H1 (cell line): ENCODE data around the gene ZNF469. TPM values are rescaled to one million over a fixed set of nuclear protein-coding genes. Genes with fewer than 3 reads are reported as not detected.

Experiments used
- CTCF ChIA-PET: fragments of 300-600 bp; sonication (Branson Sonifier 250); formaldehyde crosslinking; loops from one replicate; lab custom pipeline; 2021; ENCODE audit not compliant: partially characterized antibody; lab: Charles Lee
- POLR2A ChIA-PET: fragments of 300-600 bp; sonication (Branson Sonifier 250); formaldehyde crosslinking; loops from one replicate; lab custom pipeline; 2021; ENCODE audit warnings: inconsistent platforms; ENCODE audit not compliant: partially characterized antibody; lab: Charles Lee
- DNase-seq, 2 experiments: peaks; one replicate each; pipeline versions ENCODE4 v3.0.0 to v3.0.0-alpha.2; 2010 to 2022; ENCODE audit warnings: low spot score in 2 of 2, low read depth in 1 of 2, mixed read lengths in 1 of 2
- FAIRE-seq: peaks from 2 replicates; lab custom pipeline; 2011; peaks lifted over from hg19 to GRCh38; lab: Jason Lieb, UNC
- H2AFZ ChIP-seq: 2 replicates; pipeline ENCODE4 v1.8.1; 2012; ENCODE audit warnings: low read length, inconsistent platforms
- H2AK5ac ChIP-seq: 2 replicates; pipeline ENCODE4 v1.6.1; 2013; ENCODE audit warnings: low read depth, low read length
- H2BK120ac ChIP-seq: replicated peaks from 2 replicates; pipeline ENCODE3; 2013; ENCODE audit warnings: low read depth, low read length, inconsistent platforms
- H2BK12ac ChIP-seq: 2 replicates; pipeline ENCODE4 v1.6.1; 2013; ENCODE audit warnings: low read depth, low read length
- H2BK15ac ChIP-seq: 2 replicates; pipeline ENCODE4 v1.6.1; 2013; ENCODE audit warnings: low read length
- H2BK20ac ChIP-seq: 2 replicates; pipeline ENCODE4 v1.6.1; 2013; ENCODE audit warnings: low read length
- H2BK5ac ChIP-seq: 2 replicates; pipeline ENCODE4 v1.6.1; 2013; ENCODE audit warnings: low read depth, low read length
- H3K14ac ChIP-seq: 2 replicates; pipeline ENCODE4 v1.6.1; 2013; ENCODE audit warnings: inconsistent platforms; ENCODE audit not compliant: insufficient read length
- H3K18ac ChIP-seq: 2 replicates; pipeline ENCODE4 v1.6.1; 2013; ENCODE audit warnings: low read length; ENCODE audit errors: extremely low read depth
- H3K23ac ChIP-seq: 2 replicates; pipeline ENCODE4 v1.6.1; 2013; ENCODE audit warnings: inconsistent platforms; ENCODE audit not compliant: insufficient read length
- H3K23me2 ChIP-seq: 2 replicates; pipeline ENCODE4 v1.6.1; 2013; ENCODE audit warnings: low read depth, low read length
- H3K27ac ChIP-seq: 2 replicates; pipeline ENCODE4 v1.6.1; 2011; ENCODE audit warnings: low read depth, low read length, inconsistent platforms
- H3K27me3 ChIP-seq, 4 experiments: replicated peaks in 1 of 4; 1 replicate in 1 of 4; 2 replicates in 3 of 4; pipeline versions ENCODE4 v1.6.1 to v1.8.1; 2011 to 2013; ENCODE audit warnings: low read length in 3 of 4, mild to moderate bottlenecking in 3 of 4, inconsistent platforms in 2 of 4, mixed read lengths in 2 of 4, moderate library complexity in 1 of 4; ENCODE audit not compliant: control insufficient read depth in 3 of 4, insufficient read depth in 3 of 4; ENCODE audit errors: extremely low read depth in 1 of 4
- H3K36me3 ChIP-seq, 4 experiments: 2 replicates each; pipeline versions ENCODE4 v1.6.1 to v1.8.1; 2011 to 2013; ENCODE audit warnings: mild to moderate bottlenecking in 4 of 4, low read length in 3 of 4, moderate library complexity in 2 of 4, control low read depth in 1 of 4, inconsistent platforms in 1 of 4; ENCODE audit not compliant: insufficient read depth in 4 of 4, control insufficient read depth in 2 of 4
- H3K4ac ChIP-seq: replicated peaks from 2 replicates; pipeline ENCODE3; 2013; ENCODE audit warnings: low read length, low read depth, mixed read lengths, inconsistent platforms; ENCODE audit not compliant: insufficient read length
- H3K4me1 ChIP-seq, 4 experiments: replicated peaks in 1 of 4; 1 replicate in 1 of 4; 2 replicates in 3 of 4; pipeline versions ENCODE4 v1.6.1 to v1.8.1; 2011 to 2013; ENCODE audit warnings: low read length in 3 of 4, inconsistent platforms in 2 of 4, mixed read lengths in 1 of 4; ENCODE audit not compliant: insufficient read depth in 4 of 4, control insufficient read depth in 3 of 4
- H3K4me2 ChIP-seq, 2 experiments: 2 replicates each; pipeline versions ENCODE4 v1.6.1 to v1.8.1; 2011 to 2013; ENCODE audit warnings: low read depth in 2 of 2, low read length in 2 of 2, control low read depth in 1 of 2, inconsistent platforms in 1 of 2, mild to moderate bottlenecking in 1 of 2; ENCODE audit not compliant: insufficient read depth in 1 of 2
- H3K4me3 ChIP-seq, 4 experiments: fragments of 200-600, 300-600 bp in 1 of 4; sonication (generic), shearing (Covaris generic), sonication (Bioruptor Twin) in 1 of 4; 2 replicates each; pipeline versions ENCODE4 v1.5.1 to v1.8.1; 2011 to 2016; ENCODE audit warnings: low read length in 4 of 4, low read depth in 3 of 4, control low read depth in 2 of 4, inconsistent platforms in 2 of 4, mild to moderate bottlenecking in 2 of 4, mixed read lengths in 1 of 4, moderate library complexity in 1 of 4; ENCODE audit not compliant: insufficient read depth in 2 of 4; ENCODE audit errors: extremely low read depth in 1 of 4
- H3K56ac ChIP-seq: replicated peaks from 2 replicates; pipeline ENCODE3; 2013; ENCODE audit warnings: low read depth, mild to moderate bottlenecking, mixed read lengths, low read length, inconsistent platforms; ENCODE audit not compliant: insufficient read length
- H3K79me1 ChIP-seq: 2 replicates; pipeline ENCODE4 v1.6.1; 2013; ENCODE audit warnings: low read depth, low read length, control low read depth
- H3K79me2 ChIP-seq, 2 experiments: 2 replicates each; pipeline versions ENCODE4 v1.6.1 to v1.8.1; 2012 to 2013; ENCODE audit warnings: low read length in 2 of 2, mild to moderate bottlenecking in 2 of 2, inconsistent platforms in 1 of 2; ENCODE audit not compliant: insufficient read depth in 2 of 2, control insufficient read depth in 1 of 2
- H3K9ac ChIP-seq, 4 experiments: replicated peaks in 1 of 4; 1 replicate in 1 of 4; 2 replicates in 3 of 4; pipeline versions ENCODE4 v1.6.1 to v1.8.1; 2011 to 2013; ENCODE audit warnings: low read depth in 3 of 4, low read length in 3 of 4, control low read depth in 2 of 4, mild to moderate bottlenecking in 2 of 4, moderate library complexity in 2 of 4, inconsistent platforms in 1 of 4; ENCODE audit errors: extremely low read depth in 1 of 4
- H3K9me3 ChIP-seq, 2 experiments: 2 replicates each; pipeline versions ENCODE4 v1.6.1 to v1.8.1; 2012 to 2013; ENCODE audit warnings: mild to moderate bottlenecking in 2 of 2, moderate library complexity in 2 of 2, control low read depth in 1 of 2, inconsistent platforms in 1 of 2, low read depth in 1 of 2, low read length in 1 of 2, mixed read lengths in 1 of 2; ENCODE audit not compliant: insufficient read depth in 2 of 2
- H4K20me1 ChIP-seq, 2 experiments: replicated peaks in 1 of 2; 2 replicates each; pipeline versions ENCODE3 to v1.8.1; 2011 to 2013; ENCODE audit warnings: inconsistent platforms in 2 of 2, low read length in 2 of 2, mild to moderate bottlenecking in 1 of 2; ENCODE audit not compliant: insufficient read depth in 2 of 2, control insufficient read depth in 1 of 2
- H4K5ac ChIP-seq: 2 replicates; pipeline ENCODE4 v1.6.1; 2013; ENCODE audit warnings: low read length, low read depth, mixed read lengths, inconsistent platforms; ENCODE audit not compliant: insufficient read length
- H4K8ac ChIP-seq: 2 replicates; pipeline ENCODE4 v1.8.0; 2013; ENCODE audit warnings: mild to moderate bottlenecking, moderate library complexity, low read length, inconsistent platforms; ENCODE audit not compliant: insufficient read depth; ENCODE audit errors: extremely low read depth
- H4K91ac ChIP-seq: replicated peaks from 2 replicates; pipeline ENCODE3; 2013; ENCODE audit warnings: low read length, mixed read lengths, inconsistent platforms; ENCODE audit not compliant: insufficient read length
- NANOG ChIP-seq: IDR thresholded peaks from 2 replicates; pipeline ENCODE4 v1.6.1; 2011; ENCODE audit warnings: low read length, low read depth, mild to moderate bottlenecking, inconsistent platforms; ENCODE audit not compliant: insufficient read depth, poor library complexity, severe bottlenecking
- SAP30 ChIP-seq: fragments of 300-600 bp; sonication (generic); IDR thresholded peaks from 2 replicates; pipeline ENCODE4 v1.7.1; 2012; ENCODE audit warnings: low read length, moderate library complexity, mild to moderate bottlenecking, inconsistent platforms; ENCODE audit not compliant: insufficient read depth, insufficient replicate concordance
- SRF ChIP-seq: IDR thresholded peaks from 2 replicates; pipeline ENCODE4 v1.6.1; 2011; ENCODE audit warnings: mild to moderate bottlenecking, low read depth, low read length, moderate library complexity
- TCF12 ChIP-seq: IDR thresholded peaks from 2 replicates; pipeline ENCODE4 v1.6.1; 2011; ENCODE audit warnings: low read depth, mild to moderate bottlenecking, low read length
- USF2 ChIP-seq: IDR thresholded peaks from 2 replicates; pipeline ENCODE4 v1.6.1; 2011; ENCODE audit warnings: low read length, improper control_type of control experiment
- WGBS, 2 experiments: shearing (Covaris generic) in 1 of 2; methylation state at CpG; one replicate each; pipeline versions ENCODE4 v1.1.6 to v1.1.7; 2013 to 2015; ENCODE audit warnings: low lambda C conversion rate in 2 of 2, mixed read lengths in 2 of 2, inconsistent platforms in 1 of 2, low coverage in 1 of 2, missing lambda C conversion rate in 1 of 2; ENCODE audit not compliant: insufficient replicate concordance in 2 of 2, insufficient coverage in 1 of 2, insufficient read length in 1 of 2; ENCODE audit errors: extremely low coverage in 1 of 2, missing lambda C conversion rate in 1 of 2; 5-methylcytosine and 5-hydroxymethylcytosine counted together
- polyA plus RNA-seq, 7 experiments: library from polyadenylated mRNA; depleted of rRNA in 3 of 7; stranded (reverse) in 5 of 7; unstranded in 2 of 7; fragments of >200 nt in 5 of 7; fragments of 200-250 nt in 2 of 7; gene quantifications; 1 replicate in 5 of 7; 2 replicates in 1 of 7; 4 replicates in 1 of 7; pipeline versions ENCODE4 v1.2.1 to v1.2.3, GENCODE V29; 2011 to 2013; ENCODE audit warnings: missing spikeins in 2 of 7, mixed read lengths in 2 of 7
- total RNA-seq: library from RNA; stranded (reverse); fragmentation: NEBNext Ultra II Directional; extraction: Animal tissue kit (Norgen Biotek cat#: 25700); gene quantifications from 2 replicates; pipeline ENCODE4 v1.2.1, GENCODE V29; 2021

Gene ZNF469
- total and polyA plus RNA-seq, 2 of the 8 experiments (the other 6 are each of a cell fraction or from before 2014, with no cell fraction given) = 0.30 to 1.8 TPM

GRCh38 chr16:88341551-88342290 is 41.0 kb upstream of the ZNF469 start:
- H4K91ac ChIP-seq = no peak overlapping the region
- H3K4me1 ChIP-seq = no peaks in the 10 kb centered on the region
- no peak overlapping the region for H3K4ac ChIP-seq
- no peak overlapping the region for H2BK5ac ChIP-seq
- H3K79me1 ChIP-seq = no peaks in the 10 kb centered on the region
- no peak overlapping the region for H2BK12ac ChIP-seq
- H3K36me3 ChIP-seq = no peaks in the 10 kb centered on the region
- H3K9ac ChIP-seq = no peak overlapping the region
- H4K20me1 ChIP-seq = no peaks in the 10 kb centered on the region
- no peak overlapping the region for H2BK20ac ChIP-seq
- H2BK15ac ChIP-seq = no peak overlapping the region
- no peak overlapping the region for H3K56ac ChIP-seq
- no peak overlapping the region for H4K5ac ChIP-seq
- H2AFZ ChIP-seq = no peak overlapping the region
- ChIA-PET CTCF (no interaction called here), POLR2A (no interaction called here)
- peaks cover 0 to 1% of the 10 kb centered on the region in 2 experiments; a peak in 3 of 4 replicates for H3K9me3 ChIP-seq
- 82% methylated on average over 16 of the region's 24 CpGs; no CpG with 5 or more reads in 1 of the 2 experiments for WGBS, 2 experiments
- no peaks in the 10 kb centered on the region for H3K79me2 ChIP-seq
- no peak overlapping the region for H3K4me2 ChIP-seq
- no peaks in the 10 kb centered on the region for H3K23me2 ChIP-seq
- H2BK120ac ChIP-seq = no peak overlapping the region
- H3K4me3 ChIP-seq = no peak overlapping the region
- H3K27ac ChIP-seq = no peak overlapping the region
- no peaks in the 10 kb centered on the region for H3K27me3 ChIP-seq
- FAIRE-seq (no peak), DNase-seq (no peak)
- H4K8ac ChIP-seq = peak overlapping the region; percentile 25
- H3K18ac ChIP-seq = no peak overlapping the region
- H3K23ac ChIP-seq = no peak overlapping the region
- TF ChIP-seq USF2 = no peak
- no peak for TF ChIP-seq SRF
- TF ChIP-seq SAP30 = no peak
- TF ChIP-seq TCF12 = no peak
- no peak for TF ChIP-seq NANOG
- no peak overlapping the region for H2AK5ac ChIP-seq
- H3K14ac ChIP-seq = no peak overlapping the region
